Smooth muscle cell (in vitro differentiated cells): ENCODE measurements around the gene FHIT. TPM values are rescaled to one million over a fixed set of nuclear protein-coding genes. Genes with fewer than 3 reads are reported as not detected.

Experiments used
- DNase-seq: peaks from one replicate; lab custom pipeline; 2025; ENCODE audit not compliant: unreplicated experiment; lab: John Stamatoyannopoulos, UW
- H2AFZ ChIP-seq: fragments of 200-600 bp; sonication (generic); 2 replicates; pipeline ENCODE4 v1.6.0; 2016; ENCODE audit warnings: antibody characterized with exemption, low read depth, mild to moderate bottlenecking
- H3F3A ChIP-seq: fragments of 200-600 bp; sonication (generic); 2 replicates; pipeline ENCODE4 v1.6.0; 2017; ENCODE audit warnings: antibody characterized with exemption, low read depth
- H3K27ac ChIP-seq: fragments of 200-600 bp; sonication (generic); 2 replicates; pipeline ENCODE4 v1.5.1; 2016; ENCODE audit warnings: low read depth, mild to moderate bottlenecking
- H3K27me3 ChIP-seq: fragments of 200-600 bp; sonication (generic); 2 replicates; pipeline ENCODE4 v1.6.1; 2016; ENCODE audit warnings: low read depth, mild to moderate bottlenecking
- H3K36me3 ChIP-seq: fragments of 200-600 bp; sonication (generic); 2 replicates; pipeline ENCODE4 v1.5.1; 2016; ENCODE audit warnings: low read depth
- H3K4me1 ChIP-seq: fragments of 200-600 bp; sonication (generic); 2 replicates; pipeline ENCODE4 v1.5.1; 2016; ENCODE audit warnings: low read depth
- H3K4me2 ChIP-seq: fragments of 200-600 bp; sonication (generic); 2 replicates; pipeline ENCODE4 v1.6.0; 2016; ENCODE audit warnings: mild to moderate bottlenecking
- H3K4me3 ChIP-seq: fragments of 200-600 bp; sonication (generic); 2 replicates; pipeline ENCODE4 v1.5.1; 2016; ENCODE audit warnings: mild to moderate bottlenecking
- H3K79me2 ChIP-seq: fragments of 200-600 bp; sonication (generic); 2 replicates; pipeline ENCODE4 v1.6.0; 2016; ENCODE audit warnings: low read depth, mild to moderate bottlenecking
- H3K9ac ChIP-seq: fragments of 200-600 bp; sonication (generic); 2 replicates; pipeline ENCODE4 v1.6.0; 2016; ENCODE audit warnings: low read depth
- H3K9me3 ChIP-seq: fragments of 200-600 bp; sonication (generic); replicated peaks from 2 replicates; pipeline ENCODE4 v1.5.1; 2016; ENCODE audit warnings: low read depth
- H4K20me1 ChIP-seq: fragments of 200-600 bp; sonication (generic); 2 replicates; pipeline ENCODE4 v1.6.0; 2016; ENCODE audit warnings: low read depth
- WGBS: methylation state at CpG from one replicate; pipeline ENCODE4 v1.1.7; 2016; ENCODE audit warnings: low lambda C conversion rate; 5-methylcytosine and 5-hydroxymethylcytosine counted together
- polyA plus RNA-seq: library from polyadenylated mRNA; unstranded; fragments of >200 nt; fragmentation: Nextera tagmentation; extraction: Ambion mirVana; gene quantifications from 2 replicates; pipeline ENCODE4 v1.2.1, GENCODE V29; 2016
- total RNA-seq: library from RNA; depleted of rRNA; stranded (reverse); fragments of >200 nt; gene quantifications from 2 replicates; pipeline ENCODE4 v1.2.3, GENCODE V29; 2014
- TF ChIP-seq, protein P1 (sequence below): fragments of 200-600 bp; sonication (generic); IDR thresholded peaks from 2 replicates; pipeline ENCODE4 v1.5.1; 2017; ENCODE audit warnings: borderline replicate concordance, mild to moderate bottlenecking, antibody characterized with exemption; ENCODE audit not compliant: insufficient read depth, poor library complexity, severe bottlenecking

Gene FHIT
- total and polyA plus RNA-seq, 2 experiments from 2014 or later = 5.9 to 6.7 TPM

DNA sequence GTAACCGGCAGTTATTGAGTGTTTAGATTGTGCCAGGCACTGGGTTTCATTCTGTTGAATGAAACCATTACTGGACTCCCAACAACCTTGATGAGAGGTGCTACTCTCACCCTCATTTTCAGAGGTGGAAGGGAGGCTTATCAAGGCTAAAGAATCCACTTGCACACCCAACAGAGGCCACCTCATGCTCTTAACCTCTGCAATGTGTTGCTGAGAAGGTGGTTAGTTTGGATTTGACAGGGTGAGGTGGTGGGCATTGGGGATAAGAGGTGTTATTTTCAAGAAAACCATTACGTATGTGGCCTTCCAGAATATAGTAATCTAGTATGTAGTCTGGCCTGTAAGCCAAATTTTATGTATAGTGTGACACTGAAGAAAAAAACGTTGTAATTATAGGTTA, 73.1 kb downstream of the FHIT start:
- no peak for DNase-seq
- TF ChIP-seq, protein P1, sequence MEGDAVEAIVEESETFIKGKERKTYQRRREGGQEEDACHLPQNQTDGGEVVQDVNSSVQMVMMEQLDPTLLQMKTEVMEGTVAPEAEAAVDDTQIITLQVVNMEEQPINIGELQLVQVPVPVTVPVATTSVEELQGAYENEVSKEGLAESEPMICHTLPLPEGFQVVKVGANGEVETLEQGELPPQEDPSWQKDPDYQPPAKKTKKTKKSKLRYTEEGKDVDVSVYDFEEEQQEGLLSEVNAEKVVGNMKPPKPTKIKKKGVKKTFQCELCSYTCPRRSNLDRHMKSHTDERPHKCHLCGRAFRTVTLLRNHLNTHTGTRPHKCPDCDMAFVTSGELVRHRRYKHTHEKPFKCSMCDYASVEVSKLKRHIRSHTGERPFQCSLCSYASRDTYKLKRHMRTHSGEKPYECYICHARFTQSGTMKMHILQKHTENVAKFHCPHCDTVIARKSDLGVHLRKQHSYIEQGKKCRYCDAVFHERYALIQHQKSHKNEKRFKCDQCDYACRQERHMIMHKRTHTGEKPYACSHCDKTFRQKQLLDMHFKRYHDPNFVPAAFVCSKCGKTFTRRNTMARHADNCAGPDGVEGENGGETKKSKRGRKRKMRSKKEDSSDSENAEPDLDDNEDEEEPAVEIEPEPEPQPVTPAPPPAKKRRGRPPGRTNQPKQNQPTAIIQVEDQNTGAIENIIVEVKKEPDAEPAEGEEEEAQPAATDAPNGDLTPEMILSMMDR = no peak
- Histone ChIP-seq H3F3A (no peaks in the 10 kb centered on the region), H3K4me3 (no peak overlapping the region), H3K4me2 (no peak overlapping the region), H3K36me3 (no peaks in the 10 kb centered on the region), H4K20me1 (no peaks in the 10 kb centered on the region), H3K79me2 (no peaks in the 10 kb centered on the region), H3K4me1 (no peaks in the 10 kb centered on the region), H3K9me3 (no peaks in the 10 kb centered on the region), H2AFZ (no peak overlapping the region), H3K9ac (no peak overlapping the region), H3K27ac (no peak overlapping the region), H3K27me3 (no peaks in the 10 kb centered on the region)
- WGBS = 90% methylated on average over 3 of the region's 3 CpGs

DNA sequence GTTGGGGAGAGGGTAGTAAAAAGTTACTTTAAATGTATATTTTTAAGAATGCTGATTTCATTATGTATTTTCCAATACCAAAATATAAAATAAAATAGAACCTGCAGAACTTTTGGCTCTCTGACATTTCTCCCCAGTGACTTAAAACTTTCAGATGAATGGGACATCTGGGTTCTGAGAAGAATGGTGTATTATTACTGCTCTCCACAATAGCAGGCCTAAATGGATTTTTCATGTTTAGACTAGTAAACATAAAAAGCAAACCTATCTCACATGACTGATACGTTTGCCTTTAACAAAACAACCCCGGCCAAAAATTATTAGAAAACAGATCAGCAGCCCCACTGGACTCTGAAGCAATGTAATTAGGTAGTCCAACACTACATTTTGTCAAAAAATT, 73.8 kb downstream of the FHIT start:
- no peak overlapping the region for H3K9ac ChIP-seq
- H3K79me2 ChIP-seq = no peaks in the 10 kb centered on the region
- H3K4me1 ChIP-seq = peaks cover 7% of the 10 kb centered on the region
- DNase-seq = no peak
- H3K9me3 ChIP-seq = no peaks in the 10 kb centered on the region
- H3F3A ChIP-seq = no peaks in the 10 kb centered on the region
- no peaks in the 10 kb centered on the region for H4K20me1 ChIP-seq
- no peaks in the 10 kb centered on the region for H3K36me3 ChIP-seq
- TF ChIP-seq, protein P1 = no peak
- no peak overlapping the region for H3K27ac ChIP-seq
- 80% methylated on average over 2 of the region's 2 CpGs for WGBS
- H2AFZ ChIP-seq = no peak overlapping the region
- H3K27me3 ChIP-seq = no peaks in the 10 kb centered on the region
- H3K4me3 ChIP-seq = no peak overlapping the region
- H3K4me2 ChIP-seq = no peak overlapping the region

DNA sequence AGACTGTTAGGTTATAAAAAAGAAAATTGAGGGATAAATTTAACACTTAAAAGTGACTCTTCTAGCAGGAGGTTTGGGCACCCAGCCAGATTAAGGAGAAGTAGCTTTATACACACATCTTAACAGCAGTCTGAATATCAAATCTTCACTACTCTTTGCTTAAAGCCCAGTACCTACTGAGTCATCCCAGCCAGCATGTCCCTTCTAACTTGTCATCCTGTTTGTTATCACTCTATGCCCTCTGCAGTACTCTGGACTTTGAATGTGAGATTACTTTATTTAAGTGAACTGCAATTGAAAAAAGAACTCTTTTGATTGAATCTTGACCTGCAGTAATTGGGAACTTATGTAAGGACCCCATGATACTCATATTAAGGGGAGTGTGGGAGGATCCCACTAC, 77.6 kb downstream of the FHIT start:
- peaks cover 8% of the 10 kb centered on the region for H3K4me1 ChIP-seq
- no peak overlapping the region for H3K27ac ChIP-seq
- no peak overlapping the region for H3K4me3 ChIP-seq
- H3K4me2 ChIP-seq = no peak overlapping the region
- no peaks in the 10 kb centered on the region for H3K36me3 ChIP-seq
- H3K79me2 ChIP-seq = no peaks in the 10 kb centered on the region
- no peaks in the 10 kb centered on the region for H3F3A ChIP-seq
- H2AFZ ChIP-seq = no peak overlapping the region
- no peak overlapping the region for H3K9ac ChIP-seq
- DNase-seq = no peak
- H3K27me3 ChIP-seq = no peaks in the 10 kb centered on the region
- H4K20me1 ChIP-seq = no peaks in the 10 kb centered on the region
- no peaks in the 10 kb centered on the region for H3K9me3 ChIP-seq
- TF ChIP-seq, protein P1 = no peak

DNA sequence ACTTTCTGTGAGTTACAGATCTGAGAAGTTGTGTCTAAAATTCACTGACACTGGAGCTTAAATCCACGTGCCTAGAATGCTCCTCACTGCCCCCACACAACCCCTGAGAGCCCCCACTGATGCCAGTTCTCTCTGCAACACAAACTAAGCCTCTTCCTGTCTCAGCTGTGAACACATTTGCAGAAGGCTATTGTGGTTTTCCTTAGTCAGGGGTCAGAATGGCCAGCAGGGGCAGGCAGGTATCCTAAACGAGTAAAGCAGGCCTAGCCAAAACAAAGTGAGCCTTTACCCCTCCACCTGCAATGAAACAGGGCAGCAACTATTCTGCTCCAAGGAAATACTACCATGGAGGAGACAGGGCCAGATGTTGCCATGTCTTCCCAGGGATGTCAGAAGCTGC, 78.6 kb downstream of the FHIT start:
- Histone ChIP-seq H4K20me1 (no peaks in the 10 kb centered on the region), H2AFZ (no peak overlapping the region), H3K79me2 (no peaks in the 10 kb centered on the region), H3K9ac (no peak overlapping the region), H3K9me3 (no peaks in the 10 kb centered on the region), H3F3A (no peaks in the 10 kb centered on the region), H3K27ac (no peak overlapping the region), H3K4me2 (no peak overlapping the region), H3K36me3 (no peaks in the 10 kb centered on the region), H3K4me3 (no peak overlapping the region), H3K27me3 (no peaks in the 10 kb centered on the region), H3K4me1 (peaks cover 8% of the 10 kb centered on the region)
- no peak for DNase-seq
- TF ChIP-seq, protein P1 = no peak
- WGBS = 57% methylated on average over 2 of the region's 2 CpGs
